K562 (cell line): ENCODE results near the gene GUCA1A. TPM values are rescaled to one million over a fixed set of nuclear protein-coding genes. Genes with fewer than 3 reads are reported as not detected.

ENCODE experiments used
- EZH2 ChIP-seq: IDR thresholded peaks from 2 replicates; pipeline ENCODE4 v1.6.1; 2012; ENCODE audit warnings: low read depth, mild to moderate bottlenecking, inconsistent platforms, low read length, borderline replicate concordance
- FOSL1 ChIP-seq: fragments of 200-800 bp; sonication (Bioruptor generic); conservative IDR thresholded peaks from 2 replicates; pipeline ENCODE4 v1.6.1; 2016; ENCODE audit warnings: missing genetic modification characterization, missing compliant biosample characterization
- REST ChIP-seq, 2 experiments: fragments of 450-650 bp; formaldehyde crosslinking in 1 of 2; IDR thresholded peaks; 2 replicates each; pipeline versions ENCODE4 v1.4.0 to v1.6.1; 2014 to 2020; ENCODE audit warnings: mild to moderate bottlenecking in 2 of 2, borderline replicate concordance in 1 of 2, low read depth in 1 of 2
- SIX5 ChIP-seq, 2 experiments: IDR thresholded peaks; 2 replicates each; pipeline ENCODE4 v1.6.1; 2011; ENCODE audit warnings: low read length in 2 of 2, borderline replicate concordance in 1 of 2, low read depth in 1 of 2, mild to moderate bottlenecking in 1 of 2, moderate library complexity in 1 of 2; ENCODE audit not compliant: insufficient read depth in 1 of 2
- SNAPC5 ChIP-seq: fragments of 250-450 bp; sonication (Bioruptor Pico); IDR thresholded peaks from 2 replicates; pipeline ENCODE4 v1.8.0; 2021; ENCODE audit warnings: moderate library complexity, mild to moderate bottlenecking, inconsistent platforms
- WHSC1 ChIP-seq: IDR thresholded peaks from one replicate; pipeline ENCODE4 v1.6.1; 2012; ENCODE audit warnings: low read length, control low read depth, inconsistent platforms
- ZBTB49 ChIP-seq: sonication (generic); formaldehyde crosslinking; IDR thresholded peaks from 2 replicates; pipeline ENCODE4 v1.8.0; 2022; ENCODE audit warnings: missing genetic modification reagents, mild to moderate bottlenecking, borderline replicate concordance
- polyA plus RNA-seq, 8 experiments: library from polyadenylated mRNA; depleted of rRNA in 4 of 8; stranded (reverse) in 5 of 8; unstranded in 3 of 8; fragments of >200 nt; fragmentation: Nextera tagmentation in 2 of 8; fragmentation: Illumina TruSeq in 1 of 8; extraction: Ambion mirVana in 2 of 8; extraction: Trizol in 1 of 8; gene quantifications; 2 replicates each; pipeline versions ENCODE4 v1.2.1 to v1.2.3, GENCODE V29; 2011 to 2014; ENCODE audit warnings: inconsistent platforms in 1 of 8, missing spikeins in 1 of 8
- total RNA-seq, 7 experiments: library from RNA; depleted of rRNA in 6 of 7; stranded (reverse); fragments of >200 nt in 6 of 7; fragmentation: Illumina TruSeq in 2 of 7; extraction: Trizol in 2 of 7; gene quantifications; 2 replicates each; pipeline versions ENCODE4 v1.2.1 to v1.2.3, GENCODE V29; 2011 to 2021; ENCODE audit warnings: low replicate concordance in 1 of 7

Gene GUCA1A
- total and polyA plus RNA-seq, 9 of the 15 experiments (the other 6 are each of a cell fraction or from before 2014, with no cell fraction given): not detected

- TF ChIP-seq SIX5 (IDR thresholded peaks at IDR 0.05; ENCODE audit: borderline replicate concordance in 1 of 2, insufficient read depth in 1 of 2, low read depth in 1 of 2, low read length in 2 of 2) (no peak), WHSC1 (no peak), SNAPC5 (no peak), REST (IDR thresholded peaks at IDR 0.05; ENCODE audit: borderline replicate concordance) (no peak), REST (CRISPR knock-in tag; IDR thresholded peaks at IDR 0.05; ENCODE audit: low read depth) (no peak), FOSL1 (peak; percentile 67), EZH2 (no peak), ZBTB49 (CRISPR knock-in tag) (no peak)
Measured at GRCh38 chr6:42131531-42131930, 41.6 kb upstream of the GUCA1A start (continued).
